HCT116 (cell line): ENCODE results near the gene CLASP2.

Experiments
- JUND ChIP-seq: IDR thresholded peaks from 2 replicates; pipeline ENCODE4 v1.6.1; 2012
- POLR2AphosphoS5 ChIP-seq: IDR thresholded peaks from 2 replicates; pipeline ENCODE4 v1.6.1; 2011; ENCODE audit warnings: mild to moderate bottlenecking, low read depth, low read length, moderate library complexity
- TCF7L2 ChIP-seq: IDR thresholded peaks from 2 replicates; pipeline ENCODE4 v1.7.0; 2011; ENCODE audit warnings: borderline replicate concordance, inconsistent platforms; ENCODE audit not compliant: insufficient read depth, insufficient read length; ENCODE audit errors: extremely low read depth
- YY1 ChIP-seq: IDR thresholded peaks from 2 replicates; pipeline ENCODE4 v1.6.1; 2011; ENCODE audit warnings: low read length, low read depth, moderate library complexity, mild to moderate bottlenecking; ENCODE audit not compliant: insufficient replicate concordance; ENCODE audit errors: extremely low read depth
- TF ChIP-seq, protein P1 (sequence below), 3 experiments: fragments of 200-600 bp in 1 of 3; sonication (generic) in 1 of 3; IDR thresholded peaks in 2 of 3; conservative IDR thresholded peaks in 1 of 3; 2 replicates each; pipeline ENCODE4 v1.5.1; 2012 to 2017; ENCODE audit warnings: low read depth in 2 of 3, low read length in 2 of 3, antibody characterized with exemption in 1 of 3, borderline replicate concordance in 1 of 3, control low read depth in 1 of 3, mild to moderate bottlenecking in 1 of 3, mixed read lengths in 1 of 3, mixed run types in 1 of 3, moderate library complexity in 1 of 3; ENCODE audit not compliant: insufficient read depth in 1 of 3
- TF ChIP-seq, protein P2 (sequence below): IDR thresholded peaks from 2 replicates; pipeline ENCODE4 v1.6.1; 2011; ENCODE audit warnings: mild to moderate bottlenecking, low read length, moderate library complexity; ENCODE audit not compliant: insufficient replicate concordance; ENCODE audit errors: extremely low read depth

DNA sequence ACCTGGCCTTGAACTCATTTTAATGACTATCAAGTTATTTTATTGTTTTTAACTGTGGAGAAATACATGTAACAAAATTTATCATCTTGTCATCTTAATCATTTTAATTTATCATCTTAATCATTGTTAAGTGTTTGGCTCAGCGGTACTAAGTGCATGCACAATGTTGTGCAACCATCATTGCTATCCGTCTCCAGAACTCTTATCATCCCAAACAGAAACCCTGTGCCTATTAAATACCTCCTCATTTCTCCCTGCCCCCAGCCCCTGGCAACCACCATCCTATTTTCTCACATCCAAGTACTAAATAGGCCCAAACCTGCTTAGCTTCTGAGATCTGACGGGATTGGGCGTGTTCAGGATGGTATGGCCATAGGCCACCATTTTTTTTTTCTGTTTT lies 226.3 kb downstream of the CLASP2 start:
- TF ChIP-seq TCF7L2 (no peak), YY1 (no peak), POLR2AphosphoS5 (no peak), JUND (no peak)
- TF ChIP-seq, protein P1, sequence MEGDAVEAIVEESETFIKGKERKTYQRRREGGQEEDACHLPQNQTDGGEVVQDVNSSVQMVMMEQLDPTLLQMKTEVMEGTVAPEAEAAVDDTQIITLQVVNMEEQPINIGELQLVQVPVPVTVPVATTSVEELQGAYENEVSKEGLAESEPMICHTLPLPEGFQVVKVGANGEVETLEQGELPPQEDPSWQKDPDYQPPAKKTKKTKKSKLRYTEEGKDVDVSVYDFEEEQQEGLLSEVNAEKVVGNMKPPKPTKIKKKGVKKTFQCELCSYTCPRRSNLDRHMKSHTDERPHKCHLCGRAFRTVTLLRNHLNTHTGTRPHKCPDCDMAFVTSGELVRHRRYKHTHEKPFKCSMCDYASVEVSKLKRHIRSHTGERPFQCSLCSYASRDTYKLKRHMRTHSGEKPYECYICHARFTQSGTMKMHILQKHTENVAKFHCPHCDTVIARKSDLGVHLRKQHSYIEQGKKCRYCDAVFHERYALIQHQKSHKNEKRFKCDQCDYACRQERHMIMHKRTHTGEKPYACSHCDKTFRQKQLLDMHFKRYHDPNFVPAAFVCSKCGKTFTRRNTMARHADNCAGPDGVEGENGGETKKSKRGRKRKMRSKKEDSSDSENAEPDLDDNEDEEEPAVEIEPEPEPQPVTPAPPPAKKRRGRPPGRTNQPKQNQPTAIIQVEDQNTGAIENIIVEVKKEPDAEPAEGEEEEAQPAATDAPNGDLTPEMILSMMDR (IDR thresholded peaks at IDR 0.05 in 2 of 3, conservative IDR thresholded peaks at IDR 0.05 in 1 of 3; ENCODE audit: borderline replicate concordance in 1 of 3, insufficient read depth in 1 of 3, low read depth in 2 of 3, low read length in 2 of 3): no peak
- TF ChIP-seq, protein P2, sequence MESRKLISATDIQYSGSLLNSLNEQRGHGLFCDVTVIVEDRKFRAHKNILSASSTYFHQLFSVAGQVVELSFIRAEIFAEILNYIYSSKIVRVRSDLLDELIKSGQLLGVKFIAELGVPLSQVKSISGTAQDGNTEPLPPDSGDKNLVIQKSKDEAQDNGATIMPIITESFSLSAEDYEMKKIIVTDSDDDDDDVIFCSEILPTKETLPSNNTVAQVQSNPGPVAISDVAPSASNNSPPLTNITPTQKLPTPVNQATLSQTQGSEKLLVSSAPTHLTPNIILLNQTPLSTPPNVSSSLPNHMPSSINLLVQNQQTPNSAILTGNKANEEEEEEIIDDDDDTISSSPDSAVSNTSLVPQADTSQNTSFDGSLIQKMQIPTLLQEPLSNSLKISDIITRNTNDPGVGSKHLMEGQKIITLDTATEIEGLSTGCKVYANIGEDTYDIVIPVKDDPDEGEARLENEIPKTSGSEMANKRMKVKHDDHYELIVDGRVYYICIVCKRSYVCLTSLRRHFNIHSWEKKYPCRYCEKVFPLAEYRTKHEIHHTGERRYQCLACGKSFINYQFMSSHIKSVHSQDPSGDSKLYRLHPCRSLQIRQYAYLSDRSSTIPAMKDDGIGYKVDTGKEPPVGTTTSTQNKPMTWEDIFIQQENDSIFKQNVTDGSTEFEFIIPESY: no peak
